GM19463 (cell line): Measurements from ENCODE around the gene CNIH3.
"Not testable (repeated sequence)": the region's sequence is repeated elsewhere in the genome, so short reads cannot be mapped to it uniquely, and the experiment has no call there.

Source experiments
- ATAC-seq: cut with Tn5 transposase; IDR thresholded peaks from one replicate; pipeline ENCODE4 v1.9.1; 2021; ENCODE audit warnings: mild to moderate bottlenecking, moderate library complexity; ENCODE audit not compliant: unreplicated experiment

Gene CNIH3

GRCh38 chr1:224684979-224685425 lies 68.9 kb downstream of the CNIH3 start:
- no peak for ATAC-seq

GRCh38 chr1:224686140-224686539 lies 70.0 kb downstream of the CNIH3 start:
- not testable (repeated sequence) for ATAC-seq

- no peak for ATAC-seq
Observed at GRCh38 chr1:224687465-224687864, 71.3 kb downstream of the CNIH3 start.

- no peak for ATAC-seq
Observed at GRCh38 chr1:224689374-224689773, 73.3 kb downstream of the CNIH3 start.

- ATAC-seq, result no peak
Observed at GRCh38 chr1:224690576-224690975, 74.5 kb downstream of the CNIH3 start.

GRCh38 chr1:224691148-224691925 lies 75.2 kb downstream of the CNIH3 start:
- no peak for ATAC-seq

- no peak for ATAC-seq
Observed at GRCh38 chr1:224694969-224695368, 78.9 kb downstream of the CNIH3 start.

- ATAC-seq, result no peak
Observed at GRCh38 chr1:224696021-224696420, 79.9 kb downstream of the CNIH3 start.

- ATAC-seq, result no peak
Observed at GRCh38 chr1:224696891-224697765, 81.0 kb downstream of the CNIH3 start.

- ATAC-seq, result no peak
Observed at GRCh38 chr1:224698015-224698451, 81.9 kb downstream of the CNIH3 start.

GRCh38 chr1:224700918-224701531 lies 84.9 kb downstream of the CNIH3 start:
- no peak for ATAC-seq

- ATAC-seq, result no peak
Observed at GRCh38 chr1:224703702-224704101, 87.6 kb downstream of the CNIH3 start.

GRCh38 chr1:224704107-224704735 lies 88.1 kb downstream of the CNIH3 start:
- ATAC-seq, result no peak

- ATAC-seq, result no peak
Observed at GRCh38 chr1:224705578-224705977, 89.5 kb downstream of the CNIH3 start.

GRCh38 chr1:224707843-224708725 lies 92.0 kb downstream of the CNIH3 start:
- no peak for ATAC-seq

GRCh38 chr1:224710196-224710595 lies 94.1 kb downstream of the CNIH3 start:
- ATAC-seq, result no peak

GRCh38 chr1:224711231-224711756 lies 95.2 kb downstream of the CNIH3 start:
- not testable (repeated sequence) for ATAC-seq

GRCh38 chr1:224711876-224712275 lies 95.8 kb downstream of the CNIH3 start:
- no peak for ATAC-seq

- no peak for ATAC-seq
Observed at GRCh38 chr1:224713228-224713627, 97.1 kb downstream of the CNIH3 start.

GRCh38 chr1:224714553-224714952 lies 98.4 kb downstream of the CNIH3 start:
- ATAC-seq, result no peak
